OCI-LY7 (cell line): ENCODE data around the gene ZNF750. TPM values are rescaled to one million over a fixed set of nuclear protein-coding genes. Genes with fewer than 3 reads are reported as not detected.

Experiments used
- BruUV-seq: library from RNA; stranded (reverse); fragments of 400-500 nt; replicated peaks from 2 replicates; lab custom pipeline; 2021; lab: Mats Ljungman, UMichigan
- CTCF ChIA-PET: fragments of 300-600 bp; sonication (Branson Sonifier 250); formaldehyde crosslinking; loops from one replicate; lab custom pipeline; 2022; ENCODE audit warnings: antibody characterized with exemption; ENCODE audit not compliant: unreplicated experiment; lab: Charles Lee
- POLR2A ChIA-PET: fragments of 300-600 bp; sonication (Branson Sonifier 250); formaldehyde crosslinking; loops from one replicate; lab custom pipeline; 2022; ENCODE audit warnings: antibody characterized with exemption; lab: Charles Lee
- DNase-seq: peaks from one replicate; pipeline ENCODE4 v3.0.0-alpha.2; 2015; ENCODE audit warnings: low spot score
- H2AFZ ChIP-seq: fragments of 200-600 bp; sonication (generic), shearing (Covaris generic); 2 replicates; pipeline ENCODE4 v1.6.1; 2014; ENCODE audit warnings: mild to moderate bottlenecking, antibody characterized with exemption, low read length, moderate library complexity
- H3K27ac ChIP-seq: fragments of 200-600 bp; sonication (generic); 2 replicates; pipeline ENCODE4 v1.5.1; 2014; ENCODE audit warnings: mixed run types, low read depth, mild to moderate bottlenecking, moderate library complexity, low read length, inconsistent platforms; ENCODE audit not compliant: poor library complexity, severe bottlenecking
- H3K36me3 ChIP-seq: fragments of 200-600 bp; sonication (generic); 2 replicates; pipeline ENCODE4 v1.6.1; 2014; ENCODE audit warnings: mild to moderate bottlenecking, antibody characterized with exemption, low read length, moderate library complexity, mixed read lengths; ENCODE audit not compliant: insufficient read depth
- H3K4me1 ChIP-seq: fragments of 200-600 bp; sonication (generic); 2 replicates; pipeline ENCODE4 v1.5.1; 2014; ENCODE audit warnings: mild to moderate bottlenecking, low read length; ENCODE audit not compliant: insufficient read depth, poor library complexity, severe bottlenecking
- H3K4me2 ChIP-seq: fragments of 200-600 bp; sonication (generic); 2 replicates; pipeline ENCODE4 v1.6.1; 2014; ENCODE audit warnings: mild to moderate bottlenecking, low read length
- H3K4me3 ChIP-seq: fragments of 200-600 bp; sonication (generic); 2 replicates; pipeline ENCODE4 v1.5.1; 2014; ENCODE audit warnings: mild to moderate bottlenecking, low read depth, low read length; ENCODE audit not compliant: poor library complexity, severe bottlenecking
- H3K79me2 ChIP-seq: fragments of 200-600 bp; sonication (generic); 2 replicates; pipeline ENCODE4 v1.6.1; 2016; ENCODE audit warnings: low read depth, mild to moderate bottlenecking, low read length, moderate library complexity, mixed read lengths; ENCODE audit not compliant: insufficient read depth
- H3K9me2 ChIP-seq: fragments of 200-600 bp; sonication (generic); 2 replicates; pipeline ENCODE4 v1.6.1; 2016; ENCODE audit warnings: mild to moderate bottlenecking, low read length, mixed read lengths; ENCODE audit not compliant: insufficient read depth
- H3K9me3 ChIP-seq: fragments of 200-600 bp; sonication (generic); 2 replicates; pipeline ENCODE4 v1.6.1; 2014; ENCODE audit warnings: mild to moderate bottlenecking, mixed run types, low read length, mixed read lengths
- H4K20me1 ChIP-seq: fragments of 200-600 bp; sonication (generic); 2 replicates; pipeline ENCODE4 v1.6.1; 2014; ENCODE audit warnings: mild to moderate bottlenecking, antibody characterized with exemption, low read length, moderate library complexity, mixed read lengths; ENCODE audit not compliant: insufficient read depth
- EZH2phosphoT487 ChIP-seq: fragments of 200-600 bp; sonication (generic); IDR thresholded peaks from 2 replicates; pipeline ENCODE4 v1.6.1; 2018; ENCODE audit warnings: low read depth, borderline replicate concordance, mild to moderate bottlenecking, mixed run types, antibody characterized with exemption, low read length, moderate library complexity, mixed read lengths
- intact Hi-C: fragments of 100-400 bp; cut with micrococcal nuclease; formaldehyde crosslinking; loops from one replicate; pipeline ENCODE4 v1.10.0; 2022; ENCODE audit not compliant: unreplicated experiment
- total RNA-seq, 2 experiments: library from RNA; depleted of rRNA in 1 of 2; stranded (reverse); fragments of >200 nt in 1 of 2; shearing (Covaris generic) in 1 of 2; gene quantifications; 2 replicates each; pipeline ENCODE4 v1.2.3, GENCODE V29; 2014 to 2022
- TF ChIP-seq, protein P1 (sequence below): fragments of 200-600 bp; sonication (generic); conservative IDR thresholded peaks from 2 replicates; pipeline ENCODE4 v1.5.1; 2014; ENCODE audit warnings: mild to moderate bottlenecking, antibody characterized with exemption, low read length, moderate library complexity, mixed read lengths

ZNF750 gene
- total RNA-seq, 2 experiments from 2014 or later = not detected

DNA sequence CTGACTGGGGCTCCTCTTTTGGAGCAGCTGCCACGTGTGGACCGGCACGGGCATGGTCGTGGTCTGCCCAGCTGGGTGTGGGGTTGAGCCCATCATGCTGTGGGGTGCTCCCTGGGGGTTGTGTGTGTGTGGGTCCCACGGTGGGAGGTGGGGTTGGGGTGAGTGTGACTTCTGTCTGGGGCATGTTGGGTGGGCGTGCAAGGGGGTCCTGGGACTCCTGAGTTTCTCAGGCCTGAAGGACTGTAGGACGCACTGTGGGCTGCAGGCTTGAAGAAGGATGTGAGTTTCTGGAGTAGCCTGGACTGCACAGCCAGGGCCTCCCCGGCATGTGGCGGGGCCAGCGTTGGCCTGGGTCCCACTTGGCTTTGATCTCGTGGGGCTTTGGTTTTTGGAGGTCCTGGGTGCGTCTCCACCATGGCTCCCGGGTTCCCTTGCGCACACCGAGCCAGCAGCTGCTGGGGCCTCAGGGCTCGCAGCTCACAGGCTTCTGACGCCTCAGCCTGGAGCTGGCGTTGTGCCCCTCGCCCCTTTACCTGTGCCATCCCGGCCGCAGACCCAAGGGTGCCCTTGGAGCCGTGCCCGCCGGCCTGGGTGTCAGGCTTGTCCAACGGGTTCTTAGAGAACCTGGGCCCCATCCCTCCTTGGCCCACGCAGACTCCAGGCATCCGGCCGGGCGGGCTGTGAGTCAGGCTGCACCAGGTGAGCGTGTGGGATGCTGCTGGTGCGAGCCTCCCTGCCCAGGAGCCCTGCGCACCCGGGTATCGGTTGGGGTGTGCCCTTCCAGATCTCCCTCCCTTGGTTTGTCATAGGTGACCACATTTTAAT, 34.4 kb upstream of the ZNF750 start:
- Histone ChIP-seq H2AFZ (no peak overlapping the region), H3K4me1 (peaks cover 62% of the 10 kb centered on the region), H3K9me3 (no peaks in the 10 kb centered on the region), H3K36me3 (peaks cover 25% of the 10 kb centered on the region), H3K4me3 (no peak overlapping the region), H3K27ac (no peak overlapping the region), H3K79me2 (peaks cover 4% of the 10 kb centered on the region; the same call in 1 of the 2 replicates), H4K20me1 (no peaks in the 10 kb centered on the region), H3K9me2 (no peaks in the 10 kb centered on the region), H3K4me2 (no peak overlapping the region)
- no peak for DNase-seq
- TF ChIP-seq, protein P1, sequence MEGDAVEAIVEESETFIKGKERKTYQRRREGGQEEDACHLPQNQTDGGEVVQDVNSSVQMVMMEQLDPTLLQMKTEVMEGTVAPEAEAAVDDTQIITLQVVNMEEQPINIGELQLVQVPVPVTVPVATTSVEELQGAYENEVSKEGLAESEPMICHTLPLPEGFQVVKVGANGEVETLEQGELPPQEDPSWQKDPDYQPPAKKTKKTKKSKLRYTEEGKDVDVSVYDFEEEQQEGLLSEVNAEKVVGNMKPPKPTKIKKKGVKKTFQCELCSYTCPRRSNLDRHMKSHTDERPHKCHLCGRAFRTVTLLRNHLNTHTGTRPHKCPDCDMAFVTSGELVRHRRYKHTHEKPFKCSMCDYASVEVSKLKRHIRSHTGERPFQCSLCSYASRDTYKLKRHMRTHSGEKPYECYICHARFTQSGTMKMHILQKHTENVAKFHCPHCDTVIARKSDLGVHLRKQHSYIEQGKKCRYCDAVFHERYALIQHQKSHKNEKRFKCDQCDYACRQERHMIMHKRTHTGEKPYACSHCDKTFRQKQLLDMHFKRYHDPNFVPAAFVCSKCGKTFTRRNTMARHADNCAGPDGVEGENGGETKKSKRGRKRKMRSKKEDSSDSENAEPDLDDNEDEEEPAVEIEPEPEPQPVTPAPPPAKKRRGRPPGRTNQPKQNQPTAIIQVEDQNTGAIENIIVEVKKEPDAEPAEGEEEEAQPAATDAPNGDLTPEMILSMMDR = no peak
- TF ChIP-seq EZH2phosphoT487 = no peak
- CTCF ChIA-PET = no interaction called here
- intact Hi-C loops = loop anchor here (5.0 kb wide), 1 partner anchor 522 kb away; no protein-coding TSS in a partner anchor
- POLR2A ChIA-PET = interaction anchor here (1.1 to 1.9 kb wide), 2 partner anchors 11 to 80 kb away, joined by 4 to 9 read pairs; no protein-coding TSS in a partner anchor
- no TSS peak for BruUV-seq

DNA sequence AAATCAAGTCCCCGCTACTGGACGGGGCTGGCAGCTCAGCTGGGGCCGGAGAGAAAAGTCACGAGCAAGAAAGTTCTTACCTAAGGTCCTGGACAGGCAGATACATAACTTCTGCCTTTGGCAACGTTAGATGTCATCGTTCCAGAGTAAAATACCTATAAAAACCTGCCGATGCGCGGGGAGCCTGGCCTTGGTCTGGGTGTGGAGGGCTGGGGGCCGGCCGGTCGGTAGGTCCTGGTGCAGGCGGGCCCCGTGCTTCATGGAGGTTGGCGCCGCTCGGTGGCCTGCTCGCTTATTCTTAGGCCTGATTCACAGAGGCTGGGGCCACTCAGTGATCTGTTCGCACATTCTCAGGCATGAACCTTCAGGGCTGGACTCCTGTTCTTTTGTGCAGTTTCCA, 33.7 kb upstream of the ZNF750 start:
- no peak for TF ChIP-seq EZH2phosphoT487
- H2AFZ ChIP-seq = no peak overlapping the region
- H3K4me3 ChIP-seq = no peak overlapping the region
- peak overlapping the region; percentile 95 for H3K27ac ChIP-seq
- POLR2A ChIA-PET = interaction anchor here (4.8 kb wide), 1 partner anchor 11 kb away, joined by 19 read pairs; no protein-coding TSS in a partner anchor
- BruUV-seq = no TSS peak
- H3K9me3 ChIP-seq = no peaks in the 10 kb centered on the region
- H3K4me1 ChIP-seq = peaks cover 69% of the 10 kb centered on the region
- intact Hi-C loops = loop anchor here (5.0 kb wide), 1 partner anchor 521 kb away; no protein-coding TSS in a partner anchor
- peaks cover 4% of the 10 kb centered on the region; the same call in 1 of the 2 replicates for H3K79me2 ChIP-seq
- peaks cover 25% of the 10 kb centered on the region for H3K36me3 ChIP-seq
- no peak for DNase-seq
- no peaks in the 10 kb centered on the region for H4K20me1 ChIP-seq
- H3K4me2 ChIP-seq = peak overlapping the region; percentile 65
- no peaks in the 10 kb centered on the region for H3K9me2 ChIP-seq
- CTCF ChIA-PET = no interaction called here

DNA sequence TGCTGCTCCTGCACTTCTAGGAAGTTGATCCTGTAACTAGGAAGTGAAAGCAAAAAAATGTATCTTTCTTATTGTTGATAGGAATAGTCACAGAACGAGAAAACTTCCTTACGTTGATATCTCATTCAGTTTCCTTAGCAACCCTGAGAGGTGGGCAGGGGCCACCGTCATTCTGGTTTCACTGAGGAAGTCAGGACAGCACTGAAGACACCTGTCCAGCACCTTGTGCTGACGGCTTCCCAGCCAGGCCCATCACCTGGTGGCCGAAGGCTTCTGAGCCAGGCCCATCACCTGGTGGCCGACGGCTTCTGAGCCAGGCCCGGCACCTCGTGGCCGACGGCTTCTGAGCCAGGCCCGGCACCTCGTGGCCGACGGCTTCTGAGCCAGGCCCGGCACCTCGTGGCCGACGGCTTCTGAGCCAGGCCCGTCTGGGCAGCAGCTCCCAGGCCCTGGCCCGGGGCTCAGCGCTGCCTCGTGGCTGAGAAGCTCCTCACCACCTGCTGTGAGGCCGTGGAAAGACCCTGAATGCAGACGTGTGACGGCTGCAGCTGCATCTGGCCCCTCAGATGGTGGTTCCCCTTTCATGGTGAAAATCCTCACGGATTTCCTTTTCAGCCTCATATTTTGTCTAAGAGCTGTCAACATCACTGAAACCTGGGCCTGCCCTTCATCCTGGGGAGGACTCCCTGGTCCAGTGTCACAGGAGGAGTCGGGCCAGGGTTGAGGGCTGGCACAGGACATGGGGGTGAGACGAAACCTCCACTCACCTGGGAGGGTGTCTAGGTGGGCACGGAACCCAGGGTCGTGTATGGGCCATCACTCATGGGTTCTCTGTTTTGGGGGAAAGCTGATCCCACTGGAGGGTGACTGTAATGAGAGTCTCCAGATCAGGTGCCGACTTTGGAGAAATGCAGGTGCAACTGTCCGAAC, 33.0 kb upstream of the ZNF750 start:
- Histone ChIP-seq H3K27ac (peak overlapping the region; percentile 95), H3K79me2 (peaks cover 4% of the 10 kb centered on the region; the same call in 1 of the 2 replicates), H3K4me1 (peaks cover 76% of the 10 kb centered on the region), H3K9me3 (no peaks in the 10 kb centered on the region), H4K20me1 (no peaks in the 10 kb centered on the region), H3K36me3 (peaks cover 25% of the 10 kb centered on the region), H3K9me2 (no peaks in the 10 kb centered on the region), H2AFZ (no peak overlapping the region), H3K4me2 (peak overlapping the region; percentile 65), H3K4me3 (peak overlapping the region; percentile 51)
- TF ChIP-seq, protein P1 = no peak
- TF ChIP-seq EZH2phosphoT487 = no peak
- no TSS peak for BruUV-seq
- intact Hi-C loops = loop anchor here (5.0 kb wide), 1 partner anchor 521 kb away; no protein-coding TSS in a partner anchor
- ChIA-PET CTCF (interaction anchor here (0.6 kb wide), 1 partner anchor 196 kb away, joined by 3 read pairs; no protein-coding TSS in a partner anchor), POLR2A (interaction anchor here (1.3 to 4.8 kb wide), 2 partner anchors 9 to 12 kb away, joined by 5 to 19 read pairs; no protein-coding TSS in a partner anchor)
- peak; percentile 86 for DNase-seq
